PC-3 (cell line): ENCODE measurements around the gene ASPSCR1. TPM values are rescaled to one million over a fixed set of nuclear protein-coding genes. Genes with fewer than 3 reads are reported as not detected.

Experiments
- ATAC-seq: fragments of 200-7000 bp; cut with Tn5 transposase; 2 replicates; pipeline ENCODE4 v1.9.1; 2020; ENCODE audit warnings: mild to moderate bottlenecking, moderate library complexity
- BruUV-seq: library from RNA; stranded (reverse); fragments of 400-500 nt; replicated peaks from 2 replicates; lab custom pipeline; 2021; lab: Mats Ljungman, UMichigan
- CTCF ChIA-PET: fragments of 300-600 bp; sonication (Branson Sonifier 250); formaldehyde crosslinking; loops from one replicate; lab custom pipeline; 2022; ENCODE audit warnings: antibody characterized with exemption; lab: Charles Lee
- POLR2A ChIA-PET: fragments of 300-600 bp; sonication (Branson Sonifier 250); formaldehyde crosslinking; loops from one replicate; lab custom pipeline; 2022; ENCODE audit warnings: antibody characterized with exemption; ENCODE audit not compliant: unreplicated experiment; lab: Charles Lee
- DNase-seq: peaks from one replicate; pipeline ENCODE4 v3.0.0-alpha.2; 2015
- H2AFZ ChIP-seq: fragments of 300-600 bp; sonication (generic); 2 replicates; pipeline ENCODE4 v1.6.0; 2016; ENCODE audit warnings: antibody characterized with exemption, low read length
- H3F3A ChIP-seq: fragments of 300-600 bp; sonication (generic); one replicate; pipeline ENCODE4 v1.6.0; 2017; ENCODE audit warnings: antibody characterized with exemption, low read length, control low read depth, mild to moderate bottlenecking; ENCODE audit not compliant: unreplicated experiment
- H3K27ac ChIP-seq: fragments of 300-600 bp; sonication (generic); 2 replicates; pipeline ENCODE4 v1.5.1; 2016; ENCODE audit warnings: mild to moderate bottlenecking, low read length
- H3K27me3 ChIP-seq: fragments of 300-600 bp; sonication (generic); 2 replicates; pipeline ENCODE4 v1.6.1; 2016; ENCODE audit warnings: low read length, mixed read lengths
- H3K36me3 ChIP-seq: fragments of 300-600 bp; sonication (generic); 2 replicates; pipeline ENCODE4 v1.6.1; 2016; ENCODE audit warnings: low read depth, mixed run types, low read length, mixed read lengths
- H3K4me1 ChIP-seq: fragments of 300-600 bp; sonication (generic); 2 replicates; pipeline ENCODE4 v1.5.1; 2016; ENCODE audit warnings: low read length; ENCODE audit not compliant: insufficient read depth
- H3K4me2 ChIP-seq: fragments of 300-600 bp; sonication (generic); 2 replicates; pipeline ENCODE4 v1.6.0; 2016; ENCODE audit warnings: low read length
- H3K4me3 ChIP-seq: fragments of 300-600 bp; sonication (generic); 2 replicates; pipeline ENCODE4 v1.5.1; 2016; ENCODE audit warnings: mild to moderate bottlenecking, low read length, mixed read lengths
- H3K79me2 ChIP-seq: fragments of 300-600 bp; sonication (generic); 2 replicates; pipeline ENCODE4 v1.6.1; 2017; ENCODE audit warnings: low read length, mixed read lengths
- H3K9ac ChIP-seq: fragments of 300-600 bp; sonication (generic); 2 replicates; pipeline ENCODE4 v1.6.0; 2016; ENCODE audit warnings: mild to moderate bottlenecking, low read length
- H3K9me2 ChIP-seq: fragments of 300-600 bp; sonication (generic); replicated peaks from 2 replicates; pipeline ENCODE4 v1.6.1; 2016; ENCODE audit warnings: mixed run types, low read length, mixed read lengths
- H3K9me3 ChIP-seq: fragments of 300-600 bp; sonication (generic); 2 replicates; pipeline ENCODE4 v1.6.1; 2016; ENCODE audit warnings: low read length, mixed read lengths
- H4K20me1 ChIP-seq: fragments of 300-600 bp; sonication (generic); 2 replicates; pipeline ENCODE4 v1.6.1; 2016; ENCODE audit warnings: low read length, mixed read lengths
- CTCF ChIP-seq: fragments of 300-600 bp; sonication (generic); conservative IDR thresholded peaks from 2 replicates; pipeline ENCODE4 v1.5.1; 2017; ENCODE audit warnings: antibody characterized with exemption, low read depth, mild to moderate bottlenecking, low read length
- EZH2 ChIP-seq: fragments of 300-600 bp; sonication (generic); IDR thresholded peaks from one replicate; pipeline ENCODE4 v1.6.1; 2017; ENCODE audit warnings: antibody characterized with exemption, mild to moderate bottlenecking, low read length; ENCODE audit not compliant: unreplicated experiment
- EZH2phosphoT487 ChIP-seq: fragments of 300-600 bp; sonication (generic); IDR thresholded peaks from 2 replicates; pipeline ENCODE4 v1.6.1; 2018; ENCODE audit warnings: mild to moderate bottlenecking, antibody characterized with exemption, low read length, borderline replicate concordance
- intact Hi-C: fragments of 100-400 bp; cut with micrococcal nuclease; formaldehyde crosslinking; loops from 2 replicates; pipeline ENCODE4 v1.9.0; 2023
- total RNA-seq: library from RNA; depleted of rRNA; stranded (reverse); fragments of >200 nt; gene quantifications from 2 replicates; pipeline ENCODE4 v1.2.3, GENCODE V29; 2014

The ASPSCR1 gene
- total RNA-seq, 1 experiment from 2014 or later: 31.5 TPM

GRCh38 chr17:82035956-82036633 lies 58.7 kb downstream of the ASPSCR1 start:
- no peak for ATAC-seq
- DNase-seq: peak; percentile 56
- no peak overlapping the region for H3K27ac ChIP-seq
- peaks cover 8% of the 10 kb centered on the region; the same call in 1 of the 2 replicates for H4K20me1 ChIP-seq
- H3K9ac ChIP-seq: peak overlapping the region; percentile 75; the same call in 1 of the 2 replicates
- BruUV-seq: no TSS peak
- TF ChIP-seq EZH2 (no peak), CTCF (no peak), EZH2phosphoT487 (no peak)
- no peak overlapping the region for H2AFZ ChIP-seq
- no peaks in the 10 kb centered on the region for H3K36me3 ChIP-seq
- peak overlapping the region; percentile 86 for H3K4me3 ChIP-seq
- H3K27me3 ChIP-seq: no peaks in the 10 kb centered on the region
- peak overlapping the region; percentile 93 for H3K4me2 ChIP-seq
- peaks cover 17% of the 10 kb centered on the region for H3K79me2 ChIP-seq
- no peaks in the 10 kb centered on the region for H3K9me2 ChIP-seq
- H3F3A ChIP-seq: no peaks in the 10 kb centered on the region
- POLR2A ChIA-PET: no interaction called here
- CTCF ChIA-PET: no interaction called here
- H3K4me1 ChIP-seq: peaks cover 25% of the 10 kb centered on the region
- intact Hi-C loops: loop anchor here (5.0 kb wide), 1 partner anchor 61 kb away; the partner anchor contains the start of gene FASN
- H3K9me3 ChIP-seq: no peaks in the 10 kb centered on the region

GRCh38 chr17:82036634-82037091 lies 59.2 kb downstream of the ASPSCR1 start:
- Histone ChIP-seq H3K9me2 (no peaks in the 10 kb centered on the region), H3K9ac (peak overlapping the region; percentile 75), H3K27ac (no peak overlapping the region), H3K4me3 (peak overlapping the region; percentile 86), H3K4me1 (peaks cover 25% of the 10 kb centered on the region), H3K9me3 (no peaks in the 10 kb centered on the region), H3K4me2 (peak overlapping the region; percentile 93), H3F3A (no peaks in the 10 kb centered on the region), H3K36me3 (no peaks in the 10 kb centered on the region), H4K20me1 (peaks cover 8% of the 10 kb centered on the region; the same call in 1 of the 2 replicates), H2AFZ (no peak overlapping the region), H3K79me2 (peaks cover 17% of the 10 kb centered on the region), H3K27me3 (no peaks in the 10 kb centered on the region)
- ChIA-PET CTCF (no interaction called here), POLR2A (no interaction called here)
- ATAC-seq: peak; percentile 0; the same call in 1 of the 2 replicates
- no peak for DNase-seq
- intact Hi-C loops: loop anchor here (5.0 kb wide), 1 partner anchor 61 kb away; the partner anchor contains the start of gene FASN
- TSS peak; percentile 51 for BruUV-seq
- no peak for TF ChIP-seq EZH2phosphoT487
- no peak for TF ChIP-seq CTCF
- no peak for TF ChIP-seq EZH2
